TTC549 (cell line): ENCODE data around the gene PDZRN3.

ENCODE experiments used
- FAIRE-seq: peaks from 2 replicates; lab custom pipeline; 2012; peaks lifted over from hg19 to GRCh38; lab: Jason Lieb, UNC

The PDZRN3 gene

DNA sequence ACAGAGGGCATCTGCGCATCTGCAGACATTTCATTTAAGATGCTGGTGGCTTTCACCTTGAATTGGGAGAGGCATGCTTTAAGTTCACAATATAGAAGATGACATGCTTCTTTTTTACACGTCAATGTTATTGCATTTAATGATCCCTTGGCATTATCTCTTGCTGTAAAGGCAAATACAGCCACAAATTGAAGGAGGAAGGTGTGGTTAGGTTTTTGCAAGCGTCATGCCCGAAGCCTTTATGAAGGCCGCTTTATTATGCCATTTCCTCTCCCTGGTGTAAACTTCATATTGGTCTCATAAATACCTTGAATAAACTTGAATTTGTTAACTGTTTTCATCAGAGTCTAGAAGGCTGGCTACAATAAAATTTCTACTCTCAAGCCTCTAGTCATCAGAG lies 212.7 kb downstream of the PDZRN3 start:
- no peak for FAIRE-seq

GRCh38 chr3:73411545-73411944 lies 213.2 kb downstream of the PDZRN3 start:
- no peak for FAIRE-seq

DNA sequence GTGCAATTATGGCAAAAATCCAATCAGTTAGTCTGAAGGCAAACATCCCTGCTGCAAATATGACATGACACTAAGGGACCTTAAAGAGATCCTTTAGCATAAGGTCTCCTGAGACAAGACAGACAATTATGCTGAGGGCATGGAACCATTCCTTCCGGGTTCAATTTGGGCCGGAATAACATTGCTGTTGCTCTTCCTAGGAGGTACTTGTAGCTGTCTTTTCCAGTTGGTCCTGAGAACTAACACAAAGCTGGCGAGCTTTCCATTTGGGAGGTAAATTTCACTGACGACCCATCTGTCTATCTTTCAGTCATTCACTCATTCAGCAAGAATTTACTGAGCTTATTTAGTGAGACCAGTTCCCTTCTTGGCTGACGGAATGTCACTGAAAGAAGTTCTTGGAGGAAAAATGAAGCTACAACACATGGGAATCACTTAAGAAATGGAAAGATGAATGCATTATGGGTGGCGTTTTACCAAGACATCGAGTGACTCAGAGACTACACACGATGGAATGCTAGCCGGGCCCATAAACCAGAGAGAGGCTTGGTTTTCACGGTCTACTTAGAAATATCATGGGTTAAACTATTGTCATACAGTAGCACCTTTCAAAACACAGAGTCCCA lies 215.5 kb downstream of the PDZRN3 start:
- no peak for FAIRE-seq

- FAIRE-seq, result no peak
These were observed 216.1 kb downstream of the PDZRN3 start for GRCh38 chr3:73408634-73409033.

GRCh38 chr3:73407577-73407976 lies 217.2 kb downstream of the PDZRN3 start:
- FAIRE-seq, result no peak

GRCh38 chr3:73405853-73406252 lies 218.9 kb downstream of the PDZRN3 start:
- no peak for FAIRE-seq

DNA sequence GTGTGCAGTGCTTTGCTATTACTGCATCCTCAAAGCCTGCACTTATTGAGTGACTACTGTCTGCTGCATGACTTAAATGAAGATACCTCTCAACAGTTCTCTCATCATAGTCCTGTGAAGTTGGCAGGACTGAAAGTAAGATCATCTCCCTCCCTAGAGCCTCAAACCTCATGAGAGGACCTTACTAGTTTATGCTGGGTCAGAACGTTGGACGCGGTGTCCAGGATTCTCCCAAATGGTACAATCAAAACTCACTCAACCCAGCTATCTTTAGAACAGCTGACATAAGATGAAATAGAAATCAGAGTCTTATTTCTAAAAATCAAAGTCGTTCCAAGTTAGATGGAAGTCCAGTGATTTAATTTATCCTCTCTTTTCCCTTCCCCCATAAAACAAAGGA lies 219.7 kb downstream of the PDZRN3 start:
- no peak for FAIRE-seq

DNA sequence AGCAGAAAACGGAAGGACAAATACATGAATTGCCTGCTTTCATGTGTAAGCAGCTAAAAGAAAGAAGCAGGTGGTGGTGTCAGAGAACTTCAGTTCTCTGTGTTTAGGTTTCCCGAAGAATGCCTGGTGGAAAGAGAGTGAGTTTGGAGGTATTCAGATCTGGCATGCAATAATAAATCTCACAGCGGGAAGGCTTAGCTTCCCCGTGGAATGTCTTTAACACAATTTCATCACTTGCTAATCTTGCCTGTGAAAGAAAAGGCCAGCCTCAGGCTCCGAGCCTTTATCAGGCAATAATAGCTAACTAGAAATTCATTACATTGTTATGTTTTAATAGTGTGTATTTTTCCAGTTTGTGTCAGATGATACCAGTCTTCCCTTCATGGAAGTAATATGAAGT lies 220.3 kb downstream of the PDZRN3 start:
- FAIRE-seq, result no peak

GRCh38 chr3:73403444-73403843 lies 221.3 kb downstream of the PDZRN3 start:
- FAIRE-seq, result no peak

DNA sequence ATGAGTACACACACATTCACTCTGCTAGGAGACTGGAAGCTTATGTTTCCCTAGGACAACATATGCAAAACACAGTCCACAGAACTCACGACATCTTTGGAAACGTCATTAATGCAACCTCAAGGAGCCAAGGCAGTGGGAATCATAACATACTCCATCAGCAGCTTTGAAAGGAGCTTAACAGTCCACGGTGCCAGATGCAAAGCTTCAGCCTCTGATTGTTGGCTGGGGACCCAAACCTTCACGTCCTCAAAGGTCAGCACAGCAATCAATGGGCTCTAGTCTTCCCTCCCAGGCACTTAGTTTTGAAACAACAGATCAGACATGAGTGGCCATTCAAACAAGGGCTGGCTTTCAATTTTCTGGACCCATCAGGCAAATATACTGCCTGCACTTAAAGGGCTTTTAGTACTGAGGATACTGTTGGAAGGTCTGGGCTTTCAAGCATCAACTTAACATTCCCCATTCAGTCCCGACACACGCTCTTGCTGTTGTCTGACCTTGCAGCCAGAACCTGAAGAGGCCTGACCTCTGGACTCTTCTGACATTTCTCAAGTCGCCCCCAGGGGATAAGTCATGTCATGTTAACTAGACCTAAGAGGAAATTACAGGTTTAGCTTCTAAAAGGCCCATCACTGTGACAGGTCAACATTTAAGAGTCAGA lies 223.0 kb downstream of the PDZRN3 start:
- FAIRE-seq, result no peak

DNA sequence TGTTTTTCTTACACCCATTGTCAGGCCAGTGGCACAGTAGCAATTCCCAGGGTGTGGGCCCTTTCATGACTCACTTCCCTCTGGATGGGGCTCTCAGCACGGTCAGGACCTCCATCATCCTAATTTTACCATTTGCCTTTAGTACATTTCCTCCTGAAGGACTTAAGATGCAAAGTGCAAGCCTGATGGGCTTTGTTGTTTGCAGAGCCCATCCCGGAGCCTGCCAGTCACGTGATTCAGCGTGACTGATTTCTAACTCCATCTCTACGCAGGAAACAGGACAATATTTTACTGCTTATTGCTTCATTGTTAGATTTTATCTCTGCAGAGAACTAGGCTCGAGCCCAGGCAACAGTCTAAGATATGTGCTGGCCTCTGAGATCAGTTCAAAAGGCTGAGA lies 223.7 kb downstream of the PDZRN3 start:
- FAIRE-seq, result no peak

DNA sequence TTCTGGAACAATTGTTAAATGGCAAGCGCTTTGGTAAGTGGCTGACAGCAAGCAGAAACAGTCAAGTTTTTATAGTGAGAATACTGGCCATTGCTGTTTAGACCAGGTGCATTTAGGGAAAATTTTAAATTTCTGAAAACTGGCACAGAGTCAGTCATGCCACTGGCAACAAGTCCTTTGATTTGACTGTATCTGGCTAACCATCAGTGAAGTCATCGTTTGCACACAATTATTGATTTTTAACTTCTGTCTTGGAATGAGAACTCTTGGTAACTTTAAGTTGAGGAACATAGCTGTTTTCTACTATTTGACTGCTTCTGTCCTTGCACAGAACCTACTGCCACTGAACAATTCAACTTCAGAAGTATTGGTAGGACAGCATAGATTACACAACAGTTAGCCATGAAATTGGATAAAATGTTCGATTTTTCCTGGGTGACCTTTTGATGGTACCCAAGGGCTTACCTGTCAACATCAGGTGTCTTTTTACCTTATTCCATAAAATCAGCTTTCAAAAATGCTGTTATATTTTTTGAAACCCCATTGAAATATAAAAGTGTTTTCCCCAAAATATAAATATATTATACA lies 225.0 kb downstream of the PDZRN3 start:
- no peak for FAIRE-seq

- FAIRE-seq, result no peak
These were observed 225.6 kb downstream of the PDZRN3 start for GRCh38 chr3:73399106-73399505.

GRCh38 chr3:73398084-73398483 lies 226.7 kb downstream of the PDZRN3 start:
- no peak for FAIRE-seq

- no peak for FAIRE-seq
These were observed 230.5 kb downstream of the PDZRN3 start for GRCh38 chr3:73394240-73394639.

GRCh38 chr3:73393005-73393404 lies 231.7 kb downstream of the PDZRN3 start:
- FAIRE-seq, result no peak

GRCh38 chr3:73391984-73392383 lies 232.8 kb downstream of the PDZRN3 start:
- no peak for FAIRE-seq

GRCh38 chr3:73389928-73390327 lies 234.8 kb downstream of the PDZRN3 start:
- no peak for FAIRE-seq

DNA sequence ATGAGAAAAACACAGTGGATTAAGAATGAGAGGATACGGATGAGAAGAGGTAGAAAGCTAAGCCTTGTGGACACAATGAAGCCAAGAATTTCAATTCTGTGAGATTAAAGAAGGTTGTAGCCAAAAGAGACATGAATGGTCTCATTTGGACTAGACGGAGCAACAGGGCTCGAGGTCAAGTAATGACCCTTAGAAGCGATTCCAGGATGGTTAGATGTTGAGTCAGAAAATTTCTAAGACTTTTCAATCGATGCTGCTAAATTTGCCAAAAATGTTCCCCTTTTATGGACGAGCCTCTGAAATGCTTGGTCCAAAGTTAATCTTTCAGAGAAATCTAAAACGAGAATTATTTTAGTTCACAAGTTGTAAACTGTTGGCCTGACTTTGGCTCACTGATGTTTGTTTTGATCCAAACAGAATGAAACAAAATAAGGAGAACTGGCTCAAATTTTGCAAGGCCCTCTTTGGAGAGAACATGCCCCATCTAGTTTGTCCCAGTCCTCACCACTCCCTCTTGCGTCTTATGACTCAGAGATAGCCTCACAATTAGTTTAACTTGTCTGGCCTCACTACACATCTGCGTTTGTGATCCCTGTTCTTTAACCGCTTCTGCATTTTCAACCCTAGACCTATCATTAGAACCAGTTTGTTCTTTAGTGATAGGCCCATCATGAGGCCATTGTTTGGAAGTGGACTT lies 235.5 kb downstream of the PDZRN3 start:
- no peak for FAIRE-seq

DNA sequence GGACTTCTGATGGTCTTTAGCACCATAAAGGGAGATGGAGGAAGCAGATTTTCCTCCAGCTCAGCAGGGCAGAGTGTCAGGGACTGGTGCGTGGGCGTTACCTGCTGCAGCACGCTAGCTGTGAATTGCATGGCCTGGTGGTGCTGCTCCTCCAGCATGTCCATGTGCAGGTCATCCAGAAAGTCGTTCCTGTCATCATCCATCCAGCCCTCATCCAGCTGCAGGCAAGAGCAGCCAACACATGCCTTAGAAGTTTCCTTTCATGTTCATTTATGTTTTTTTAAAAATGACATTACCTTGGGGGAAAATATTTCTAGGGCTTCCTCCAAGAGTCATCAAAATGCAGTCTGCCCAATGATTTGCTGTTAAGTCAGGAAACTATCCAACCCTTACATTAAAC lies 239.2 kb downstream of the PDZRN3 start:
- no peak for FAIRE-seq

- FAIRE-seq, result no peak
These were observed 240.4 kb downstream of the PDZRN3 start for GRCh38 chr3:73384091-73384906.

GRCh38 chr3:73383470-73384049 lies 241.2 kb downstream of the PDZRN3 start:
- FAIRE-seq, result no peak
